Left lobe of liver (tissue), 2 donors: ENCODE measurements around the gene UBE2E2. TPM values are rescaled to one million over a fixed set of nuclear protein-coding genes. Genes with fewer than 3 reads are reported as not detected.
"Not testable (repeated sequence)": the region's sequence is repeated elsewhere in the genome, so short reads cannot be mapped to it uniquely, and the experiment has no call there.

Experiments used
- ATAC-seq: fragments of 200-7000 bp; cut with Tn5 transposase; one replicate; pipeline ENCODE4 v1.9.1; 2020; ENCODE audit warnings: mild to moderate bottlenecking, moderate library complexity
- DNase-seq: peaks from one replicate; pipeline ENCODE4 v3.0.0-alpha.2; 2020; ENCODE audit warnings: low spot score
- total RNA-seq: library from RNA; stranded (reverse); gene quantifications from one replicate; pipeline ENCODE4 v1.2.1, GENCODE V29; 2021
- donor health status: DM: no; HTN: no; CAD: no; lungs with moderate emphysema.
- donor health status: DM: no; HTN: yes; CAD: no.

UBE2E2 gene
- total RNA-seq: 14.4 TPM

DNA sequence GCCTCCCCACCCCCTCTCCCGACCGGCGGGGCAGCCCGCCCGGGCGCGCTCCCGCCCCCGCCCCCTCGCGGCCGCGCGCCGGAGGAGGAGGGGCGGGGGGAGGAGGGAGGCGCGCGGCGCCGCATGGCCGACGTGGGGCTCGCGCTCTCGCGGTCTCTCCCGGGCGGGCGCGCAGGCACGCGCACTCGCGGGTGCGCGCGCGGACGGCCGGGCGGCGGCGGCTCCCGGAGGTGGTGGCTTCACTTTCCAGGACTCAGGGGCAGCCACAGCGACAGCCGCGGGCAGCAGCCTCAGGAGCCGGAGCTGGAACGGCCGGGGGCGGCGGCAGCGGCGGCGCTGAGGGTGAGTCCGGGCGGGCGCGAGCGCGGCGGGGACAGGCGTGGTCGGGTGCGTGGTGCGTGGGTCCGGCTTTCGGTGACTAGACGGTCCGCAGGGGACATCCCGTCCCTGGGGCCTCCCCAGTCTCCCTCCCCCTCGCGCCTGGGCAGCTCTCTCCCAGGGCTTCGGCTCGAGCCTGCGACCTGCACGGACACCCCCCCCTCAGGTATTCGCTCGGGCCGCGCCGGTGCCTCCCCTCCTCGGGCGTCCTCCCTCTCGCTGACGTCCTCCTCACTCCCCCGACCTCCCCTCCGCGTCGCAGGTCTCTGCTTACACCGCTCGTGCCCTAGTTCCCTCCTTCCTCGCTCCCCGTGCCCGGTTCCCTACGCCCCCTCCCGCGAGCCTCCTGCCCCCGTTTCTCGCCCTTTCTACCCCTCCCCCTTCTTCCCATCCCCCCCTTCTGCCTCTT, at the start of gene UBE2E2:
Gene UBE2E2, plus strand, starts transcription at position 407 of the 787 bp plus-strand sequence.
- DNase-seq: peak; percentile 85

DNA sequence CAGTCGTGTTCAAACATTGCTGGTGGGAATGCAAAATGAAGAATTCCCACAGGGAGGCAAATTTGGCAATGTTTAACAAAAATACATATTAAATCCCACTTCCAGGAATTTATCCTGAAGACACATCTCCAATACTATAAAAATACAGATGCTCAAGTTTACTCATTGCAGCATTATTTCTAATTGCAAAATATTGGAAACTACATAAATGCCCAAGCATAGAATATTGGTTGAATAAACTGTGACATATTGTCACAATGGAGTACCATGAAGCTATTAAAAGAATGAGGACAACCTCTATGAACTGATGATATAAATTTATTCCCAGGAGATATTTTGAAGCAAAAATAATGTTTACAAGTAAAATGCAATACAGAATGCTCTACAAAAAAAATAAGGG, 49.7 kb upstream of the UBE2E2 start:
- ATAC-seq (no peak), DNase-seq (no peak)

More for the DNA sequence above, at the start of gene UBE2E2:
- ATAC-seq: peak; percentile 93

DNA sequence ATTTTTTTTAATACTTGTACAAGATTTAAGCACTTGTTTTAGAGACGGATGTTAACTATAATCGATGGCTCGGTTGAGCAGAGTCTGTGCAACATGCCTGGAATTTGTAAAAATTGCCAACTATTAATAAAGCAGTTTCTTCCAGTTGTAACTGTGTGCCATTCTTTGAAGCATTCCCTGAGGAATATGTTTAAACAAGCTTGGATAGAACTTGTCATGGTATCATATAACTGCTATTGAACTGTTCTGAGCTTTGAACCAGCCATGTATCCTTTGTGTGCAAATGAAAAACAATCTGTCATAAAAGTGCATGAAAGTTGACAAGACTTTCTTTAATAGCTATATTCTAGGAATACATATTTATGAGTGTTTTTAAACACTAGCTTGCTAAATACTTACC, 45.8 kb upstream of the UBE2E2 start:
- DNase-seq: no peak
- no peak for ATAC-seq

DNA sequence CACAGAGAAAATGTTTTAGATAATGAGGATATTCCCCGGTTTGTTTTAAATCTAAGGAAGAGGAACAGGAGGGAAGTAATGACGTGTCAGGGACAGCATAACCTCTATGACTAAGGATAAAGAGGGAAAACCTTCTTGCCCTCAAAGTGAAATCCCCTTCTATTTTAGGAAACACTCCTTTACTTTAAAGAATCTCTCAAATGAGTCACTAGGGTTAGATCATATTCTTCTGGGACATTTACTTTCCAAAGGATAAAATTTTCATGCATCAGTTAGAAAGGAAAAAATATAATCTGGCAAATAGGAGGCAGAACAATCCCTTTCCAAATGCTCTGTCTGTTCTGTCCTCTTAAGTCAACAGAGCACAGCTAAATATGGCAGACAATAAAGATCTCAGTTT, 43.2 kb upstream of the UBE2E2 start:
- ATAC-seq: no peak
- no peak for DNase-seq

DNA sequence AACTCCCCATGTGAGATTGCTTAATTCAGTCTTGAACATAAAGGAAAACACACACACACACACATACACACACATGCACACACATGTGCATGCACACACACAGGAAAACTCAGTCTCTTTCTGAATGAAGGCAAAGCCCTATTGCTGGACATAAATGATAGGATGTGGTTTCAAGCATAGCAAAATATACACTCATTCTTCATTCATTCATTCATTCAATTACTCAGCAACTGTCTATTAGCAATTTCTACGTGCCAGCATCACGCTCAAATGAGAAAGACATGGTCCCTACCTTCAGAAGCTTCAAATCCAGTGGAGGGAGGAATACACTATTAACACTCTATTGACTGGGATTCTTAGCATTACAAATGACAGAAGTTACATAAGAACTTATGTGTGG, 41.8 kb upstream of the UBE2E2 start:
- no peak for ATAC-seq
- no peak for DNase-seq

DNA sequence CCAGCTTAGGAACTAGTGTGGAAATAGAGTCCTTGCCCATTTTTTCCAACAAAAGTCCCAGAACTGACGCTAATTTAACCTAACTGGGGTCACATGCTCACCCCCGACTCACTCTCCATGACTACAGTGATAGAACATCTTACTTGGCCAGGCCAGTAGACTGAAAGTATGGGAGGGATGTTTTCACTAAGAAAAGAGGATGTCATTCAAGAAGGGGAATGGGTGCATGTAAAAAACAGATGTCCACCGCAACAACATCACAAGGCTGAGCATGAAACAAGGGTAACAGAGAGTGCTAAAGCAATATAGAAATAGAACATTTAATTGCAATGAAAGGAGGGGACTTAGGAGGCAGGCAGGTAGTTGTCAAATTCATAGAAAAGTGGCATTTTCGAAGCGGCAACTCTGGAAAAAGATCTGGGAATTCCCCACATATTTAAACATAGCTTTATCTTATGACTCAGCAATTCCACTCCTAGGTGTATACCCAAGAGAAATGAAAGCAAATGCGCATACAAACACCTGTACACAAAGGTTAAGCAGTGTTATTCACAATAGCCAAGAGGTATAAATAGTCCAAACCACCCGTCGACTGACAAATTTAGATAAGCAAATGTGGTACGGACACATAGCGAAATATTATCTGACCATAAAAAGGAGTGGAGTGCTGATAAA, 41.1 kb upstream of the UBE2E2 start:
- ATAC-seq: no peak
- DNase-seq: no peak

DNA sequence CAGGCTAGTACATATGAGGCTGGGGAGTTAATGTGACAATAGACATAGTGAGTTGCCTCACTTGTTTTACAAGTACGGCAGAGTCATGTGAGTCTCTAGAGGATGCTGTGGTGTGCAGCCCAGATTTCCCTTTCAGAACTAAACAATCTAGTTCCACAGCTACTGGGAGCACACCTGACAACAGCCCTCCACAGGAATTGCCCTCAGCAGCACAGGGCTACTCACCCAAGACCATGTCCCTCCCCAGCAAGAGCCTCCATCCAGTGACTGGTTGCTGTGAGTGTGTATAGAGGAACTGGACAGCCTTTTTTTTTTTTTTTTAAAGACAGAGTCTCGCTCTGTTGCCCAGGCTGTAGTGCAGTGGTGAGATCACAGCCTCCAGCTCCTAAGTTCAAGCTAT, 40.2 kb upstream of the UBE2E2 start:
- DNase-seq (no peak), ATAC-seq (no peak)

DNA sequence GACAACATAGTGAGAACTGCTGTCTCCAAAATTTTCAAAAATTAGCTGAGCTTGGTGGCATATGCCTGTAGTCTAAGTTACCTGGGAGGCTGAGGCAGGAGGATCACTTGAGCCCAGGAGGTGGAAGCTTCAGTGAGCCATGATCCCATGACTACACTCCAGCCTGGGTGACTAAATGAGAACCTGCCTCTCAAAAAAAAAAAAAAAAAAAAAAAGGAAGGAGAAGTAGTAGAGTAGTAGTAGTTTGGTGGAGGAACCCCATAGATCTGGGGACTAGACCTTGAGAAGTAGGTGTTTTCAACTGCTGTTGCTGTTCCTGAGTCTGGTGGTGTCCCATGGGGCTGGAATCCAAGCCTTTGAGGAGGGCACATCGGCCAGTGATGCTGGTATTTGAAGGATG, 38.4 kb upstream of the UBE2E2 start:
- no peak for DNase-seq
- no peak for ATAC-seq

DNA sequence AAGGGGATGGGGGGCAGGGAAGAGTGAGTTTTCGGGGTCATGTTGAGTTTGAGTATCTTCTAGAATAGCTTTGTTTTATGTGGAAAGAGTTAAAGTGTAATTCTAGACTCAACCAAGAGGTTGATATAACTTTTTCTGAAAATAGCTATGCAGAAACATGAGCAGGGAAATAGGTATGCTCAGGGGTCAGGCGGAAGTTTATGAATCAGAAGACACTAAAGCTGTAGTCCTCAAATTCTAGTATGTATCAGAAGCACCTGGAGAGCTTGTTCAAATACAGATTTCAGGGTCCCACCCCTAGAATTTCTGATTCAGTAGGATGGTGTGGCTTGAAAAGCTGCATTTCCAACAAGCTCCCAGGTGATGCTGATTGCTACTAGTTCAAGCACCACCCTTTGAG, 37.6 kb upstream of the UBE2E2 start:
- ATAC-seq (no peak), DNase-seq (no peak)

DNA sequence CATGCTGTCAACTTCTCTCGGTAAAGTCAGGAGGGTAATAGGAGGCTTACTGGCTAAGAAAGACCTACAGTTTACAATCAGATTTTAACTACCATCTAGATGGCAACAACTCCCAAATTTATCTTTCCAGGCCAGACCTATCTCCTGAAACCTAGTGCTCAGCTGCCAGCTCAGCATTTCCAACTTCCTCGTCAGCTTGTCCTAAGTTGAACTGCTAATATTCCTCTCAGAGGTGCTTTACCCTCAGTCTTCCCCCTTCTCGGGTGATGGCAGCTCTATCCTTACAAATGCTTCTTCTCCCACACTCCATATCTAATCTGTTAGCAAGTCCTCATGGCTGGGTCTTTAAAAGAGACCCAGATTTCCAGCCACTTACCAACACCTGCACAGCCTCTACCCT, 36.9 kb upstream of the UBE2E2 start:
- ATAC-seq (no peak), DNase-seq (no peak)

DNA sequence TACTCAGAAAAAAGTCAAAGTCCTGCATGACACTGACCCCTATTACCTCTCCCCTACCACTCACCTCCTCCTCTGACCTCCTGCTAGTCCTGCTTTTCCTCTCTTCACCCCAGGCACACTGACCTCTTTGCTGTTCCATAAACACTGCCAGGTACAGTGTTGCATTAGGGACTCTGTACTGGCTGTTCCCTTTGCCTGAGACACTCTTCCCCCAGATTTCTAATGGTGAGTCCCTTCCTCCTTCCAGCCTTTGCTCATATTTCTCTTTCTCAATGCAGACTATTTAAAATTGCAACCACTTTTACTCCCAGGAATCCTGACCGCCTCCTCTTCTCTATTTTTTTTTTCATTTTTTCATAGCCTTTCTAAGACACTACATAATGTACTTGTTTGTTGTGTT, 36.3 kb upstream of the UBE2E2 start:
- ATAC-seq: peak; percentile 63
- DNase-seq: no peak

DNA sequence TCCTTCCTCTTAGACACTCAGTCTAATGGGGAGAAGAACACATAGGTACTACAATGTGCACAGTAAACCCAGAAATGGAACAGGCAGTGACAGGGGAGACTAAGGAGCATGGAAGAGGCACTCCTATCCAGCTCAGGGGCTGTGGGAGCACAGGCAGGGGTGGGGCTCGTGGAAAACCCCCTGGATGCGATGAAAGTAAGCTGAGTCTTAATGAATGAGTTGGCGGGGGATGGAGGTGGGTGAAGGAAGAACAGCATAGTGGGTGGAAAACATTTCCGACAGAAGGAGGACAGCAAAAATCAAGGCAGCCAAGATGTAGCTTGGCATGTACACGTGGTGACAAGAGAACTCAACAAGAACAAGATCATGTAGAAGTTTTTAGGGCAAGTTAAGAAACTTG, 33.6 kb upstream of the UBE2E2 start:
- no peak for DNase-seq
- ATAC-seq: no peak

DNA sequence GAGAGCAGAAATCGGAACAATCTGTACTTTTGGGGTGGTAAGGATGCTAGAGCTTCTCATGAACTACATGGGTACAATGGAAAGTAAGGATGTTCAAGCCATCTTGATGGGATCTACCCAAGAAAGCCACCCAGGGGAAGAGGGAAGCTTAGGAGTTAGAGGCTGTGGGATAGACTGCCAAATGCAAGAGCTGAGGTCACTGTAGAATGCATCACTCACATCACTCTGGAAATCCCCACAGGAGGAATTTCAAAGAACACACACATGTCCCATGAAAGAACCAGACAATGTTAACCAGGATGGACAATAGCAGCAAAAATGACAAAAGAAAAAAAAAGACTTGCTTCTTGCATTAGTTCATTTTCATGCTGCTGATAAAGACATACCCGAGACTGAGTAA, 32.8 kb upstream of the UBE2E2 start:
- ATAC-seq (no peak), DNase-seq (no peak)

DNA sequence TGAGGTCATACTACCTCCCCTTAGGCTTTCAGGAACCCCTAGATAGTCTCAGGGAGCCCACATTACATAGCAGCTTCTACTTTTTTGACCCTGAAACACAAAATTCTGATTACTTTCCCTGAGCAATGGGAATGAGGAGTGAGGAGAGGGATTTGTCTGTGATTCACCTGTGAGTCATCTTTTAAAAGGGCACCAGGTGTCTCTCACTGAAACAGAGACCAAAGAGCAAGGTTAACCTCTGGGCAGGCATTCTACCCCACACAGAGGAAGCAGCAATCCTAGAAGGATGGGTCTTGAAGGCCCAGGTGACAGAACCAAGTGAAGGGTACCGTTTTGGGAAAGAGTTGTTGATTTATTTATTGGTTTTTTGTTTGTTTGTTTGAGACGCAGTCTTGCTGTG, 31.1 kb upstream of the UBE2E2 start:
- no peak for ATAC-seq

DNA sequence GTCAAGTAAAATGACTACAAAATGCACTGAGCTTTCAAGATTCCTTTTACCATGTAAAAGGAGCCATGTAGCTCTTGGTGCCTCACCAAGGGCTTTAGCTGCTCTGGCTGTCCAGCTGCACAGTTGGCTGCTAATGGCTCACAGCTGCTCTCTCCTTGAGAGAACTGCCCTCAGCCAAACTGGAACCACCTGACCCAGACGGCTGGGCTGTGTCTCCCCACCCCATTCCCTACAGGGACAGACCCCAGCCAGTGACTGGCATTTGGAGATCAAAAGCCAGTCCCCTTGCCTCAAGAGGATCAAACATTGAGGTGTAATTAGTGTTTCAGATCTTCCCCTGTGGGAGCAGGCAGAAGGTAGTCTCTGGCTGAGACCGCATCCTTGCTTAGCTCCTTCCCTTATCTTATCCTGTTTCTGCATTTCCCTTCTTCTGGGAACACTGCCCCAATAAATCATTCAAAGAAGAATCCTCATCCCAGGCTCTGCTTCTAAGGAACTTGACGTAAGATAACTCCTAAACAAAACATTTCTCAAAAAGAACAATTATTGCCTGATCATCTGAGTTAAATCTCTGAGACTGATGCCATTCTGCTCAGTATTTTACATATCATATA, 28.6 kb upstream of the UBE2E2 start:
- DNase-seq (no peak), ATAC-seq (no peak)

More for the DNA sequence above, 31.1 kb upstream of the UBE2E2 start:
- DNase-seq: no peak

DNA sequence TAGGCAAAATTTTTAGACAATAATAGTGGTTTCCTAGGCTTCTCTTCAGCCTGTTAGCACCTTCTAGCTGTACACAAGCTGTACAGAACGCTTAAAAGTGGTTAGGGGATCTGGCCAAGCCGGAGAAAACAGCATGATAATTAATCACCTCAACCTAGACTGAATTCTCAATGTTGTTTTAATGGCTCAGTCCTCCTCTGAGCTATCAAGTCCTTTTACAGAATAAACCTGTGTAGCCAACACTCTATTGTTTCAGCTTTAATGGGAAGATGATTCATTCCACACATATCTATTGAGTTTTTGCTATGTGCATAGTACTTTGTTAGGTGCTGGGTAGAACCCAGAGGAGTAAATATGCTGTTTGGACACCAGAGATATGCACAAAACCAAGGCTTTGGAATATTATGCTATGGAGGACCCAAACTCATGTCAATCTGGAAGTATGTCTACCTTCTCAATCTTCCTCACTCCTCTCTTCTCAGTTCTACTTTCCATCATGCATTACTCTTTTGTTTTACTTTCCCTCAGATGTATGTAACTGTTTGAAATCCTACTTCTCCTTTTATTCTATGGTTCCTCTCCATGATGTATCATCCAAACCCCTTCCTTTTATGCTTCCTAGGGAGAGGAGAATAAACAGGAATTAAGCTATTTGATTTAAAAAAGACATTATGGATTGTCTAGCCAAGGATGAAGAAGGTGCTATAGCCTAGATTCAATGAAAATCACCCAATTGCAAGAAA, 27.6 kb upstream of the UBE2E2 start:
- DNase-seq (no peak), ATAC-seq (no peak)

DNA sequence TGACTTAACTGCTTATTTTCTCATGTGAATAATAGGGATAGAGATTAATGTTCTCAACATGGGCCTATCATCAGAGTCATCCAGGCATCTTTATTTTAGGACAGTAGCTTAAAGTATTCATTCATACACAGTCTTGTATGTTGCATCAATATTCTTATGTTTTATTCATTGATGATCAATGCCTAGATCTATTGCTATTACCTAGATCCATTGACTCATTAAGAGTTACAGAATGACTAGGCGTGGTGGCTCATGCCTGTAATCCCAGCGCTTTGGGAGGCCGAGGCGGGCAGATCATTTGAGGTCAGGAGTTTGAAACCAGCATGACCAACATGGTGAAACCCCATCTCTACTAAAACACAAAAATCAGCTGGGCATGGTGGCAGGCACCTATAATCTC, 26.3 kb upstream of the UBE2E2 start:
- ATAC-seq, DNase-seq: not testable (repeated sequence)

DNA sequence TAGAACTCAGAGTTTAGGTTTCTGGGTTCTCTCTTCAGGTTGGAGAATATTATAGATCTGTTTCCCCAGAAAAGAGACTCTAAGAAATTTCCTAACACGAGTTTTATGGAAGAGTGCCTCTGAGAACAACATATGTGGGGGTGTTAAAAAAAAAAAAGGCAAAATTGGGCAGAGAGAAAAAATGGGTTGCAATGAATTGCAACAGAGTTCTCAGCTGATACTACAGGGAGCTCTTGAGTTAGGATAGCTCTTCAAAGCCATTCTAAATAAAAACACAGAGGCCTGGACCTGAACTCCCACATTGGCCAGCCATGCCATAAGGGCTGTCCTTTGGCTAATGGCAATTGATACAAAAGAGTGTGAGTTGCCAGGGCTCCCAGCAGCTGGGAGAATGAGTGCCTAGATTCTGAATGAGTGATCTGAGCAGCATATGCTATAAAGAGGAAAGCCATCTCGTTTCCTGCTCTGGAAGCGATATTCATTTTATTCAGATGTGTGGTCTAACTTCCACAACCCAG, 20.1 kb upstream of the UBE2E2 start:
- no peak for ATAC-seq
- DNase-seq: no peak

DNA sequence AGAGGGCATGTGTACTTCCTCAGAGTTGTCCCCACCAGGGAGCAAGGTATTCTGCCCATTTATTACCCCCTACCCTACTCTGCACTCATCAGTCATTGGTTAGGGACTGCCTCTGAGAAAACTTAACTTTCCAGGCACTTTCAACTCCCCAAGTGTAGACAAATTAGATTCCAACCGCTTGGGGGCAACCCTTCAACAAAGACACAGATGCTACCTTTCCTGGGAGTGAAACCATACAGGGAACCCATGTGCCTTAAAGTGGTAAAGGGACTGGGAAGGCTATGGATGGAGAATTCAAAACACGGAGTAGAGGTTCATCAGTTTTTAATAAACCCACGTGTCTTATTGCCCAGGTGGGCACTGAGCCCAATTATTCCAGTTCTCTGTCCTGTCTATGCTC, 19.4 kb upstream of the UBE2E2 start:
- DNase-seq (peak; percentile 50), ATAC-seq (peak; percentile 97)

DNA sequence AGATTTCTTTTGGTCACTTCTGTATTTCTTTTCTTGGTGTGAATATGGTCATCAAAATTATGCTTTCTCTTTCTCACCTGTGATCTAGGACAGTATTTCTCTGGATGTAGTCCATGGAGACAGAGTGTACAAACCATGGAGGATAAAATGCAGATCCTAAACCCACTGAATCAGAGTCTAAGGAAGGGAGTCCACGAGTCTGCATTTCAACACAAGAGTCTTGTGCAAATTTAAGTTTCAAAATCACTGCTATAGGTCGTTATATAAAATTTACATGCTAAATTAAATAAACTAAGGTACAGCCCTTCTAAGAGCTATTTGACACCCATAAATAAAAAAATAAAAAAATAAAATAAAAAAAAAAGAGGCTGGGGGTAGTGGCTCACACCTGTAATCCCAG, 17.3 kb upstream of the UBE2E2 start:
- ATAC-seq (no peak), DNase-seq (no peak)

DNA sequence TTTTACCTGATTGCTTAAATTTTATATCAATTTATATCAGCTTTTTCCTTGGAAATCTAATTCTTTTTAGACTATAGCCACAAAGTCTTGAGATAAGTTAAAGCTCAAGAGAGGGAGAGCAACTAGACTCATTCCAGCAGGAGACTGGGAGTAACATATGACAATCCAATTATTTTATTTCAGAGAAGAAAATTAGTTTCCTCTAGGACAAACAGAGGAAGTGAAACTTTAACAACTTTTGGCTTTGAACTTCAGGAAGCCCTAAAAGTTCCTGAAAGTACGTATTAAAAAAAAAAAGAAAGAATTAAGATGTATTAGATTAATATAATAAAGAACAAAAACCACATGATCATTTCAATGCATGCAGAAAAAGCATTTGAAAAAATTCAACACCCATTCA, 13.9 kb upstream of the UBE2E2 start:
- ATAC-seq (no peak), DNase-seq (no peak)
